HG02623 (cell line): Measurements from ENCODE around the gene LIMK2.
"Not testable (repeated sequence)": the region's sequence is repeated elsewhere in the genome, so short reads cannot be mapped to it uniquely, and the experiment has no call there.

Experiments used
- ATAC-seq: cut with Tn5 transposase; IDR thresholded peaks from one replicate; pipeline ENCODE4 v1.9.1; 2021; ENCODE audit warnings: moderate library complexity; ENCODE audit not compliant: unreplicated experiment

The LIMK2 gene

DNA sequence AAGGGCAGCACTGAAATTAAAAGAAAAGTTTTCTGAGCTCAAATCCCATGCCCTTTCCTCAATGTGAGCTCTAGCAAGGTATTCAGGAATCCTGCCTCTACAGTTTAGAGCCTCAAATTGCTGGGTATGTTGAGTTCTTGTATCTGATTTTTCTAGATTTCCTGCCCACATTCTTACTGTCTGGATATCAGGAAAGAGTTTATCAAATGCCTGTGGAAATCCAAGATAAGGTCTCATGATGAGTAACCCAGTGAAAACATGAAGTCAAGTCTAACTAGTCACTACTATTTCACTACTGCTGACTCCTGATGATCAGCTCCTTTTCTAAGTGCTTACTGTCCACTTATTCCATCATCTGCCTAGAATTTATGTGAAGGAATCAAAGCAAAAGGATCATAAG, 29.8 kb downstream of the LIMK2 start:
- no peak for ATAC-seq

DNA sequence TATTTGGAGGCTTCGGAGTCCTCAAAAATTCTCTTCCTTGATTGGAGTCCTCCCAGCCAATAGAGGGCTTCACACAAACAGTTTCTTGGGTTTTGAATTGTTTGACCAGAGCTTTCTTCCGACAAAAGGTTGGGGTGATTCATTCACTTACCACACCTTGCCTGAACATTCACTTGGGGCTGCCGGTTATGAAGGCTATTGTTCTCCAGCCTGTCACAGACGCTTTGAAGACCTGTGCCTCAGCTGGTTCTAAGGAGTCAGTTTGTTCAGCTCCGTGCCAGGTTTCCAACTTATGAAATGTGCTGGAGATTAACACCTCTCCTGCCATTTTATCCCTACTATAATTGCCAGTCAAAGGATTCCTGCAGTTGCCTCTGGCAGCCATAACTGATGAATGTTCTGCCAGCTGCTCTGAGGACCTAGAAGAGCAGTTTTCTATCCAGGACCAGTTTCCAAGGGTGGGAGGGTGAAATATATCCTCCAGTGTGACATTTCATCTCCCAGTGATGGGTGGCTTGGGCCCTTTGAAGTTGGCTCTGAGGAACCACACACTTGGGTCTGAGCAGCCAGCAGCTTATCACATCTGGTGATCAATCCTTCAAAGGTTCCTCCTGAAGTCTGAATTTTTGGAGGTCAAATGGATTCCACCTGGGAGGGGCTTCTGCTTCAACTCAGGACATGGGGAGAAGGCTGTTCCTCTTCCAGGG, 31.4 kb downstream of the LIMK2 start:
- ATAC-seq, result no peak

DNA sequence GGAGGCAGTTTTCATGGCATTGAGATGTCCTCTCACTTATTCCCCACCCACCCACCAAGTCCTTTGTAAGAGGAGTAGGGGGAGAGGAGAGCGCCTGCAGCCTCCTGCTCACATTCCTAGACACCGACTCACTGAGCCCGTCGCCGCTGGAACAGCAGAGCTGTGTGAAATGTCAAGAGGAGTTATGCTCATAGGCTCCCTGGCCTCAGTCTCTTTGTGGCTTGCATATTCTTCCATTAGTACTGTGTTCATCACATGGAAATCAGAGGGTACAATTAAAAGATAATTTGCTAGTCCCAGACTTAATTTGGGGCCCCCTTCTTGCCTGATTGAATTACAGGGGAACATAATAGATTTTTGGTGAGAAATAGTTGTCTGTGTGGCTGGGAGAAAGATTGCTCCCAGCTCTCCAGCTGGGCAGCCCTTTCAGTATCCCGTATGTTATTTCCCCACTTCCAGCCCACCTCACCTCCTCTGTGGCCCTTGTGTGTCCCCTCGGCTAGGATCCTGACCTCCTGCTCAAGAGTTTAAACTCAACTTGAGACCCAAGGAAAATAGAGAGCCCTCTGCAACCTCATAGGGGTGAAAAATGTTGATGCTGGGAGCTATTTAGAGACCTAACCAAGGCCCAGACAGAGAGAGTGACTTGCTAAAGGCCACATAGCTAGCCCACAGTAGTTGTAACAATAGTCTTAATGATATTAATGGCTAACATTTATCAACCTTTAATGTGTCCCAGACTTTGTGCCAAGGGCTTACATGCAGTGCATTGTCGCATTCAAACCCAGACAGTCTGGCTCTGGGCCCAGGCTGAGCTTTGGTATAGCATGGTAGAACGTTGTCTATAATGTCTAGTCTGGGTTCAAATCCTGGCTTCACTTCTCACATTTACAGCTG, 32.2 kb downstream of the LIMK2 start:
- ATAC-seq, result no peak

DNA sequence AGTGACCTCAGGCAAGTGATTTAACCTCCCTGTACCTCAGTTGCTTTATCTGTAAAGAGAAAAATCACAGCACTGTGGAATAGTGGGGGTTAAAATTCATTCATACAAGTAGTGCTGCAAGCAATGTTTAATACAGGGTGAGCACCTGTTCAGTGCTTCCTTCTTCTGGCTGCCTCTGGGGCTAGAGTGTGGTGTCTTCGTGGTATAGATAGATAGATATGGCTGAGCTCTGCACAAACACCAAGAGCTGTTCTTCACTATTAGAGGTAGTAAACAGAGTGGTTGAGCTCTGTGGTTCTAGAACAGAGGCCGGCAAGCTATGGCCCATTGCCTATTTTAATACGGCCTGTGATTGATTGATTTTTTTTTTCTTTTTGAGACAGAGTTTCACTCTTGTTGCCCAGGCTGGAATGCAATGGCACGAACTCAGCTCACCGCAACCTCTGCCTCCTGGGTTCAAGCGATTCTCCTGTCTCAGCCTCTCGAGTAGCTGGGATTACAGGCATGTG, 32.9 kb downstream of the LIMK2 start:
- no peak for ATAC-seq

DNA sequence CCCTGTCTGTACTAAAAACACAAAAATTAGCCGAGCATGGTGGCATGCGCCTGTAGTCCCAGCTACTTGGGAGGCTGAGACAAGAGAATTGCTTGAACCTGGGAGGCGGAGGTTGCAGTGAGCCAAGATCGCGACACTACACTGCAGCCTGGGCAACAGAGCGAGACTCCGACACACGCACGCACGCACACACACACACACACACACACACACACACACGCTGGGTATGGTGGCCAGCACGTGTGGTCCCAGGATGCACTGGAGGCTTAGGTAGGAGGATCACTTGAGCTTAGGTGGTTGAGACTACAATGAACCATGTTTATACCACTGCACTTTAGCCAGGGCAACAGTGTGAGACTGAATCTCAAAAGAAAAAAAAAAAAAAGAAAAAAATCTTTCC, 33.9 kb downstream of the LIMK2 start:
- not testable (repeated sequence) for ATAC-seq

DNA sequence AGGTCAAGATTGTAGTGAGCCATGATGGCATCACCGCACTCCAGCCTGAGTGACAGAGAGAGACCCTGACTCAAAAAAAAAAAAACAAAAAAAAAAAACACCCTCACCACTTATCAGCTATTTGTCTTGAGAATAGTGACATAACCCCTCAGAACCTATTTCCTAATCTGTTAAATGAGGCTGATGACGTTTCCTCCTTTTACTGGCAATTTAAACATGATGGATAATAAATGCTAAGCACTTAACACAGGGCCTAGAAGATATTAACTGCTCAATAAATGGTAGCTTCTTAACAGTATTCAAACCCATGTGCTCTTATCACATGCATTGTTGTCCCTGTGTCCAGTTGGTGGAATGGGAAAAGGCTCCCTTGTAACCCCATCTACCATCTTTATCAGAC, 34.6 kb downstream of the LIMK2 start:
- no peak for ATAC-seq

DNA sequence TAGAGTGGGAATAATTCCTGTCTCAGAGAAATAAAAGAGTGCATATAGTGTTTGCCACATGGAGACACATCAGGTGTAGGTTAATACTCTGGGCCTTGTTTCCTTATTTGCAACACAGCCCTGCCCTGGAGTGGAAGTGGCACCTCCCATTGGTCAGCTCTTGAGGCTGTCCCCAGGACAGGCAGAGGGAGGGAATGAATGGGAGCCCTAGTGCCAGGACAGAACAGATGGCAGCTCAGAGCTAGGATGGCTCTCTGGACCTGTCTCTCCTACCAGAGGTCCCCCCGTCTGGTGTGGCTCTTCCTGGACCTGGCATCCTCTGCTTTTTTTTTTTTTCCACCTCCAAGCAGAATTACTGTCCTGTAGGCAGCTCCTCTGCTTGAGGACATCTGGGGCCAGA, 35.6 kb downstream of the LIMK2 start:
- no peak for ATAC-seq

DNA sequence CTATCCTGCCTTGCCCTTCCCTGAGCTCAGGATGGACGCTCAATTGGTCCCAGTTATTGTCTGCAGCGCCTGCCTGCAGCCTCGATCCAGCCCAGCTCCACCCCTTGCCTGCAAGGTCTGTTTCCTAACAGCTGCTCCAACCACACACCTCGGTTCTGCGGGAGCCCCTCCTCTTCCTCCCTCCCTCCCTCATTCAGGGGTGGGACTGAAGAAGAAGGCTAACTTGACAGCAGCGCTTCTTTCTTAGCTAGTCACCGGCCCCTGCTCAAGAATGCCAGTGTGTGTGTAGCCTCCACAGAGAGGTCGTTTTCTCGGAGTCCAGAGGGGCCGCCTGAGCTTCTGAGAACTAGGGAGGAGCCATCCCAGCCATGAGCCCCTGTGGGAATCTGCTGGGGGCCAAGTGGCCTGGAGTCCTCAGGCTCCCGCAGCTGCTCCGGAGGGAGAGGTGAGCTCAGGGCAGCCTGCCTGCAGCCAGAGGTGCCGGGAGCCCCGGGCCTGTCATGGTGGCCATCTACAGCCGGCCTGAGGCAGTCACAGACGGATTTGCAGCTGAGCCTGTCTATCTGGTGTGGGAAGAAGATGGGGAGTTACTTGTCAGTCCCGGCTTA, 36.1 kb downstream of the LIMK2 start:
- no peak for ATAC-seq

DNA sequence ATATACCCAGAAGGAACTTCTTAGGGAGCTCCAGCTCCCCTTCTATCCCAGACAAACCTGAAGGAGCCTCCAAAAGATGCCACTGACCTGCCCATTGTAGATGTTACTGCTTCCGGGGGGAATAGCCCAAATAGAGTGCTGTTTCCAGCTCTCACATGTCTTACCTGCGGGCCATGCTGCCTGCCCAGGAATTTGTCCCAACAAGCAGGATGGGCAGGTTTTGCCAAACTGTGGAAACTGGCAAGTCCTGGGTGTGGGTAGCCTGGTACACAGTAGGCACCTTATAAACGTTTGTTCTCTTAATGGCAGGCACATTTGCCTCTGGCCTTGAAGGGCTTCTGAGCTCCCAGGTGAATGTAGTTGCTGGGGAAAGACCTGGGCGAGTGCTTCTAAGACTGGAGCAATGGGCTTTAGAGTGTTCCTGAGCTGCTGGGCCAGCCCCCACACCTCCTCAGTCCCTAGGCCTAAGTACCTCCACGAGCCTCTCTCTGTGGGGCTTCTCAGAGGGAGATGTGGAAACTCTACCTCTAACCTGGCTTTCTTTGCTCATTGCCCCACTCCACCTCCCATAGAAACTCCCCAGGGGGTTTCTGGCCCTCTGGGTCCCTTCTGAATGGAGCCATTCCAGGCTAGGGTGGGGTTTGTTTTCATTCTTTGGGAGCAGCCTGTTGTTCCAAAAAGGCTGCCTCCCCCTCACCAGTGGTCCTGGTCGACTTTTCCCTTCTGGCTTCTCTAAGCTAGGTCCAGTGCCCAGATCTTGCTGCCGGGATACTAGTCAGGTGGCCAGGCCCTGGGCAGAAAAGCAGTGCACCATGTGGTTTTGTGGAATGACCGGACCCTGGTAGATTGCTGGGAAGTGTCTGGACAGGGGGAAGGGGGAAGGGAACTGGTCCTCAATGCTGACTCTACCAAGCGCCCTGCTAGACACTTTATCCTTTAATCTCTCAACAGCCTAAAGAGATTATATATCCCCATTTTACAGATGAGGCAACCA, 37.2 kb downstream of the LIMK2 start:
- no peak for ATAC-seq

DNA sequence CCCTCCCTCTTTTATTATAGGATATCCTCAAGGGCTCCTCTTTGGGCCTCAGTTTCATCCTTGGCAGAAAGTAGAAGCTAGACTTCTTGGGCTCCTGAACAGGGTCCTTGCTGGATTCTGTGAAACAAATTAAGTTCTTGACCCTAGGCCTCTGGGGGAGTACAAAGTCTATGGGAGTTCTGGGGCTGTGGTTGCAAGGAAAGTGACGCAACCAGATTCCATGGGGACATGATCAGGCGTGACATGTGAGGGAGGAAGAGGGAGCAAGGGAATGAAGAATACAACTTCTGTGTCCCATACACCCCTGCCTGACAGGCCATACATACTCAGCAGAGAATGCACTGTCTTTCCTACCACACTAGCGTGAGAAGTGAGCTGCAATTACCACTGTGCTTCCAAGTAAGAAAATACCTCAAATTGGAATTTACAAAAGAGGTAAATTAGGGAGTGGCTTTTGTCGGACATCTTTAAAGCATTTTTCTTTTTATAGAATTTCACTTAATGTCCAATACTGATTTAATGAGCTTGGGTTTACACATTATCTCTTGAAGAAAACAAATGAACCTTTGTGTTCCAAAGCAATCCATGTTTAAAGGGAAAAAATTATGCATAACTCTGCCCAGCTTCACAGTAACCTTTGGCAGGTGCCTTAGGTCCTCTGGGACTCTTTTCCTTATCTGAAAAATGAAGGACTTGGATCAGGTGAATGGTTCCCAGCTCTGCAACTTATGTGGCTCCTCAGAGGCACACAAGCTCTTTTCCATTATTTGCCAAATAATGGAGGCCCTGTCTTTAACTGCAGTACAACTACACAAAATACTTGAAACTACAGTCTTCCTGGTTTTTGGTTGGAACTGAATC, 38.9 kb downstream of the LIMK2 start:
- ATAC-seq, result no peak

DNA sequence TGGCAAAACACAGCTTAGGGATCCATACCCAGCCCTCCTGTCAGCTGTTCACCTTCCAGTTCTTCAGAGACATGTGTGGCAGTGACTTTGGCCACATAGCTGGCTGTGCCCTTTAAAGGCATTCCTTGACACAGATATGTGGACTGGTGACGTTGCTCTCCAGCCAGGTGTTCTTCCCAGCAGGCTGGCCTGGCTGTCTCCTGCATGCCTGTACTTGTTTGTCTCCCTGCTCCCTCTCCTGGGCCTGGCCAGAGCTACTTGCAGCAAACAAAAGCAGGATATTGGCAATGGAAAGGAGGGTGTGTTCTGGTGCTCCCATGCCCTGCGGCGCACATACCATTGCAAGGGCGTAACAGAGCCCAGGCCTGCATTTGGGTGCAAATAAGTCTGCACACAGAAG, 41.9 kb downstream of the LIMK2 start:
- ATAC-seq, result no peak

DNA sequence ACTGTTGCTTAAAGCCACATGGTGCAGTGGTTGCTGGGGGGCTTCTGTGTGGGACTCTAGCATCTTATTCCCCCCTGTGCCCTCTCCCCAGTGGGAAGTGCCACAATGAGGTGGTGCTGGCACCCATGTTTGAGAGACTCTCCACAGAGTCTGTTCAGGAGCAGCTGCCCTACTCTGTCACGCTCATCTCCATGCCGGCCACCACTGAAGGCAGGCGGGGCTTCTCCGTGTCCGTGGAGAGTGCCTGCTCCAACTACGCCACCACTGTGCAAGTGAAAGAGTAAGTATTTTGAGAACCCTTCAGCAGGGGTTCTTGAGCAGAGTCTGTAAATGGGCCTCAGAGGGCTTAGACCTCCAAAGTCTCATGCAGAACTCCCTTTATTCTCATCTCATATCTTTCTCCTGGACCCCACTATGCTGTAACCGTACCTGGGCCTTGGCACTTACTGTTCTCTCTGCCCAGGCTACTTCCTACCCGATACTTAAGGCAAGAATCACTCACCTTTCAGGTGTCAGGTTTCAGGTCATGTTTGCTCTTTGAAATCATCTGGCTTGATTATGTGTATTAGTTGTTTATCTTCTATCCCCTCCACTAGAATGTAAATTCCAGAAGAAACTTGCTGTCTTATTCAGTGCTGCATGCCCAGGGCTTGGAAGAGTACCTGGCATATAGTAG, 47.8 kb downstream of the LIMK2 start:
- ATAC-seq, result no peak

DNA sequence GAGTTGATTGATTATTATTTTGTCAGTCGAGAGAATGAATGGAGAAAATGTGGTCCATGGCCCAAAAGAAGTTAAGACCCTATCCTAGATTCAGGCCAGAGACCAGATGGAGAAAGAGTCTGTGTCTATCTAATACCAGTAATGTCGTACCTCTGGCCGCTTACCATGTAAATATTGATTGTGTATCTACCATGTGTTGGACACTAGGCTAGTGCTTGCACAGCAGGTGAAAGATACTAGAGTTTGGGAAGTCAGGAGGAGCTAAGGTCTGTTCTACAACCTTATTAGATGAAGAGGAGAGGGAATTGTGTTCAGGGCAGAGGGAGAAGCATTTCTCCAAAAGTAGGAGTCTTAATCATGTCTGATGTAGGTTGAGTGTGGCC, 48.4 kb downstream of the LIMK2 start:
- ATAC-seq, result no peak

DNA sequence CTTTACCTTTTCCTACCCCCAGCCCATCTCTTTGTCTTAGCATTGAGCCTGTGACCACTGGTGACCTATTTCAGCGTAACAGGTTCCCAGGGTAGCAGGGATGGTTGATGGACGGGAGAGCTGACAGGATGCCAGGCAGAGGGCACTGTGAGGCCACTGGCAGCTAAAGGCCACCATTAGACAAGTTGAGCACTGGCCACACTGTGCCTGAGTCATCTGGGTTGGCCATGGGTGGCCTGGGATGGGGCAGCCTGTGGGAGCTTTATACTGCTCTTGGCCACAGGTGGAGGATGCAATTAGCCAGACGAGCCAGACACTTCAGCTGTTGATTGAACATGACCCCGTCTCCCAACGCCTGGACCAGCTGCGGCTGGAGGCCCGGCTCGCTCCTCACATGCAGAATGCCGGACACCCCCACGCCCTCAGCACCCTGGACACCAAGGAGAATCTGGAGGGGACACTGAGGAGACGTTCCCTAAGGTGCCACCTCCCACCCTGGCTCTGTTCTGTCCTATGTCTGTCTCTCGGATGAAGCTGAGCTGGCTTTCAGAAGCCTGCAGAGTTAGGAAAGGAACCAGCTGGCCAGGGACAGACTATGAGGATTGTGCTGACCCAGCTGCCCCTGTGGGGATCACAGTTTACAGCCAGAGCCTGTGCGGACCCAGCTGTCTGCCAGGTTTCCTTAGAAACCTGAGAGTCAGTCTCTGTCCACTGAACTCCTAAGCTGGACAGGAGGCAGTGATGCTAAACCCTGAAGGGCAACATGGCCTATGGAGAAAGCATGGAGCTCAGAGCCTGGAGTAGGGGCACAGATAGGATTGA, 50.4 kb downstream of the LIMK2 start:
- no peak for ATAC-seq

DNA sequence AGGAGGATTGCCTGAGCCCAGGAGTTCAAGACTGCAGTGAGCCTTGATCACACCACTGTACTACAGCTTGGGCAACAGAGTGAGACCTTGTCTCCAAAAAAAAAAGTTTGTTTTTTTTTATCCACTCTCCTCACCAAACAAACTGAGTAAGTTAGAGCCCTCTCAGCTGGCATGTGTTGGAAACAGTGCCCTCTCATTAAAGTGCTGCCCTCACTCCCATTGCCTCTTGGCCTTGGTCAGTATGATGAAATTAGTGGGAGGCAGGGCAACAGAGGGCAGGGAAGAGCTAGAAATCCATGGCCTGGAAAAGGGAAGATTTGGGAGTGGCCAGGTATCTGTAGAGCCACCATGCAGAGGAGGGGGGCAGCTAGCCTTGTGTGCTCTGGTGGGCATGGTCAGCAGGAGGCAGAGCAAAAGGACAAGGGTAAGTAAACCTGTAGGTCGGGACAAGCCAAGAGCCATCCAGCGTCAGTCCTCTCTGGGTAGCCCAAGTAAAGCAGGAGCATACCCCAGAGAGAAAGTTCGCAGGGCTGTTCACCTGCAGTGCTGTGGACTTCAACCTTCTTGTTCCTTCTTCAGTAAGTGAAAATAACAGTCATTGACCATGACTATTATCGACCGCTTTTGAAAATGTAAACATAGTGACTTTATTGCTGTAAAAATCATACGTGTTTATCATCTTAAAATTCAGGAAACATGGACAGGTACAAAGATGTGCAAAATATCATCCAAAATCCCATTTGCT, 52.0 kb downstream of the LIMK2 start:
- ATAC-seq, result no peak

DNA sequence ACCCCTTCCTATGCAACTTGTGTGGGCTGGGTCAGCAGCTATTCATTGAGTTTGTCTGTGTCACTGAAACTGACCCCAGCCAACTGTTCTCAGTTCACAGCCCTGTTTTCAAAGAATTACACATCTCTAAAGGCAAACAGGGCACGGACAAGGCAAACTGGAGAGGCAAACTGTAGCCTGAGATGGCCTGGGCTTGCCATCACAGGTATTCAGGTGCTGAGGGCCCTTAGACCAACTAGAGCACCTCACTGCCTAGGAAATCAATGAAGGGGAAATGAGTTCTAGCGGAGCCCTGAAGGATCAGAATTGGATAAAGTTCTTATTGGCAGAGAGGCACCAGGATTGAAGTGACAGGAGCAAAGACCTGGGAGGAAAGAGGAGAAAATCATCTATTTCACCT, 56.2 kb downstream of the LIMK2 start:
- ATAC-seq, result no peak

DNA sequence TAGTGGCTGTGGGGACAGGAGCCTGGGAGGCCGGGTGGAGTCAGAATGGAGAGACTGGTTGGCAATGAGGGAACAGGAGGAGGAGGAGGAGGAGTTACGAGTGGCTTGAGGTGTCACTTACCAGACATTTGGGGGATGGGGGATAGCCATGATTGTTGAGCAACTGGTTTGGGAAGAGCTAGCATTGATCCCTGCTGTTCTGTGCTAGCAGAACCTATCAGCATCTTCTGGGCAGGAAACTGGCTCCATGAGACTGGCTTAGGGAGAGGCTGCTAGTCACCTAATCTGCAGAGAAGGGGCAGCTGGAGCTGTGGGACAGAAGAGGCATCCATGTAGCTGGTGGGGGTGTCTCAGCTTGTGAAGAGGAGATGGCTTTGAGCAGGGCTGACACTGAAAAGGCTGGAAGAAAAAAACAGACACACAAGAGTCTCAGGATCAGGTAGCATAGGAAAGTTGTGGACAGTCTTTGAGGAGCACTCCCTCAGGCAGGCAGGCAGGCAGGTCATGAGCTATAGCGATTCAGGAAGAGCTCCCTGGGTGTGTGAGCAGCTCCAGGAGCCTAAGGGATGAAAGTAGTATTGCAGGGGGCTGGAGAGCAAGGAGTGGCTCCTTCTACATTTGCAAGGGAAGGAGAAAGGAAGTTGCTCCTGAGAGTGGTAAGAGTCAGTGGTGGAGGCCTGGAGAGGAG, 57.9 kb downstream of the LIMK2 start:
- ATAC-seq, result no peak
